Measurements from ENCODE around the gene RNLS.

RNLS gene

GRCh38 chr10:88427024-88427423, 156.1 kb downstream of the RNLS start:
- no peak for DNase-seq

GRCh38 chr10:88424881-88425280, 158.2 kb downstream of the RNLS start:
- no peak for DNase-seq

- DNase-seq = no peak
Measured at GRCh38 chr10:88423732-88424131, 159.4 kb downstream of the RNLS start.

- DNase-seq = no peak
Measured at GRCh38 chr10:88421590-88421989, 161.5 kb downstream of the RNLS start.

- DNase-seq = no peak
Measured at GRCh38 chr10:88418871-88419270, 164.2 kb downstream of the RNLS start.

- DNase-seq = no peak
Measured at GRCh38 chr10:88417387-88418030, 165.6 kb downstream of the RNLS start.

- no peak for DNase-seq
Measured at GRCh38 chr10:88416801-88417200, 166.3 kb downstream of the RNLS start.

GRCh38 chr10:88415533-88416130, 167.5 kb downstream of the RNLS start:
- DNase-seq = no peak

- no peak for DNase-seq
Measured at GRCh38 chr10:88413412-88413811, 169.7 kb downstream of the RNLS start.

- no peak for DNase-seq
Measured at GRCh38 chr10:88411772-88412349, 171.3 kb downstream of the RNLS start.

GRCh38 chr10:88409824-88410223, 173.3 kb downstream of the RNLS start:
- DNase-seq = no peak

- DNase-seq = no peak
Measured at GRCh38 chr10:88409236-88409635, 173.9 kb downstream of the RNLS start.

- no peak for DNase-seq
Measured at GRCh38 chr10:88408096-88408495, 175.0 kb downstream of the RNLS start.

- no peak for DNase-seq
Measured at GRCh38 chr10:88404133-88404532, 179.0 kb downstream of the RNLS start.

GRCh38 chr10:88401671-88402347, 181.3 kb downstream of the RNLS start:
- DNase-seq = no peak

- no peak for DNase-seq
Measured at GRCh38 chr10:88399240-88399639, 183.9 kb downstream of the RNLS start.

- no peak for DNase-seq
Measured at GRCh38 chr10:88395677-88396076, 187.4 kb downstream of the RNLS start.

GRCh38 chr10:88392222-88392621, 190.9 kb downstream of the RNLS start:
- DNase-seq = peak; percentile 60

- DNase-seq = no peak
Measured at GRCh38 chr10:88390041-88390440, 193.1 kb downstream of the RNLS start.

GRCh38 chr10:88389456-88389855, 193.7 kb downstream of the RNLS start:
- peak; percentile 55 for DNase-seq

GRCh38 chr10:88388324-88388723, 194.8 kb downstream of the RNLS start:
- DNase-seq = no peak

- DNase-seq = peak; percentile 21
Measured at GRCh38 chr10:88386821-88387773, 196.0 kb downstream of the RNLS start.
